NCI-H82 (cell line): Measurements from ENCODE around the gene DDX24.

ENCODE experiments used
- DNase-seq: peaks from one replicate; lab custom pipeline; 2025; lab: John Stamatoyannopoulos, UW

DDX24 gene

DNA sequence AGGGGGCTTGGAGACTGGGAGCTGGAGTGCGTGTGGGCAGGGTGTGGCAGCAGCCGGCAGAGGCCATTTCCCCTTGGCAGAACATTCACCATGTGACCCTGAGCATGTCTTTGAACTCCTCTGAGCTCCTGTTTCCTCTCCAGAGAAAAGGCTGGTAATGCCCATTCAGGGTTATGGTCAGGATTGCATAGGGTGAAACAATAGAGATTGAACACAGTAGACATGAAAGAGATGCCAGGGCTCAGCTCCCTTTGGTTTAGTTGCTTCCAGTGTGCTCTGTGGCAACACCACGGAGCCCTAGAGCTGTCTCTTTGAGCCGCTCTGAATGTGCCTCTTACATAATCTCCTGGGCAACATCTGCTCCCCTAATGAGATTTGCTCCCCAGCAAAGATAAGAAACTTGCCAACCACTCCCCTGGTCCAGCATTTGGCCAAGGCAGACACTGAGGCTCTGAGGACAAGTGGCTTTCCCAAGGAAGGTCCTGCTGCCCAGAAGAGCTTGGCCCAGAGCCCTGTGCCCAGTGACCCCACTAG, 34.1 kb upstream of the DDX24 start:
- DNase-seq, result peak; percentile 91

DNA sequence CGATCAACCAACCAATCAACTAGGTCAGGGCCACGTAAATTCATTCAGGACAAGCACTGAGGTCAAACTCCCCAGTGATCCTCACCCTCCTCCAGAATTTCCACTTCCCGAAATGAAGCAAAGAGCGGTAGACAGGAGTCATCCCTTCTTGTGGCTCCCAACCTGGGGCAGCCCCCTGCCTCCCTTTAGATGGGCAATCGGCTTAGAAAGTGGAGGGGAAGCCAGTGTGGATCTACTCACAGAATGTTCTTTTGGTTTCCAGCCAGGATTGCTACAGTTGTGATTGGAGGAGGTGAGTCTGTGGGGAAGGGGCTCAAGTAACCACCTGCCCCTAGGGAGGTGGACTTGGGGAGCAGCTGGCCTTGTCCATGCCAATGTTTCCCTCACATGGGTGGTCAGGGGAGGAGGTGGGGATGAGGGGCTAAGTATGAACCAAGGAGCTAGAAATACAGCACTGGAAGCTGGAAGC, 33.6 kb upstream of the DDX24 start:
- peak; percentile 23 for DNase-seq

- no peak for DNase-seq
Measured at GRCh38 chr14:94113908-94114588, 33.0 kb upstream of the DDX24 start.

- DNase-seq, result peak; percentile 13
Measured at GRCh38 chr14:94113490-94113889, 32.5 kb upstream of the DDX24 start.

DNA sequence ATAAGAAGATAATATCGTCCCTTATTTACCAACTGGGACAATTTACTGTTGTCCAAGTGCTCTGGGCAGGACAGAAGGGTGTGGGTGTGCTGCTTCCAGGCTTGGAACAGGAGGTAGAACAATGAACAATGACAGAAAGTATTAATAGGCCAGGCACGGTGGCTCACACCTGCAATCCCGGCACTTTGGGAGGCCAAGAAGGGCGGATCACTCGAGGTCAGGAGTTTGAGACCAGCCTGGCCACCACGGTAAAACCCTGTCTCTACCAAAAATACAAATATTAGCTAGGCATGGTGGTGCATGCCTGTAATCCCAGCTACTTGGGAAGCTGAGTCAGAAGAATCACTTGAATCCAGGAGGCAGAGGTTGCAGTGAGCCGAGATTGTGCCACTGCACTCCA, 32.1 kb upstream of the DDX24 start:
- no peak for DNase-seq

DNA sequence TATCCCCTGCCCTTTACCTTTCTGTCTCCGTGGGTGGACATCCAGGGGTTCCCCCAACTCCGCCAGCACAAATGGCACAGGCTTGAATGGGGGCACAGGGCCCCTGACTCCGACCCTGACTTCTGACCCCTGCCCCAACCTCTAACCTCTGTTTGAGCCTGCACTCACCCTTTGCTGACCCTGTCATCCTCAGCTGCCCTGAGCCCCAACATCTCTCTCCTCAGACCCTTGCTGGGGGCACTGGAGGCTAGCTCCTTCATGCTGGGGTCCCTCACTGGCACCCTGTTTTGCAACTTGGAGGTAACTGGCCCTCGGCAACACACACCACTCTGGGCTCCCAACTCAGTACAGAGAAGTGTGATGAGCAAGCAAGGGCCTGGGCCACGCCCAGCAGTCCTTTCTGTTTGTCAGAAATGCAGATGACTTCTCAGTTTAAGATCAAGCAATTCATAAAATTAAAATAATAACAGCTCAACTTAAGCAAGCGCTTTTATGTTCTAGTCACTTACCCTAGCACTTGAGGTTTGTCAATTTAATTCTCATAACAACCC, 31.6 kb upstream of the DDX24 start:
- no peak for DNase-seq

DNA sequence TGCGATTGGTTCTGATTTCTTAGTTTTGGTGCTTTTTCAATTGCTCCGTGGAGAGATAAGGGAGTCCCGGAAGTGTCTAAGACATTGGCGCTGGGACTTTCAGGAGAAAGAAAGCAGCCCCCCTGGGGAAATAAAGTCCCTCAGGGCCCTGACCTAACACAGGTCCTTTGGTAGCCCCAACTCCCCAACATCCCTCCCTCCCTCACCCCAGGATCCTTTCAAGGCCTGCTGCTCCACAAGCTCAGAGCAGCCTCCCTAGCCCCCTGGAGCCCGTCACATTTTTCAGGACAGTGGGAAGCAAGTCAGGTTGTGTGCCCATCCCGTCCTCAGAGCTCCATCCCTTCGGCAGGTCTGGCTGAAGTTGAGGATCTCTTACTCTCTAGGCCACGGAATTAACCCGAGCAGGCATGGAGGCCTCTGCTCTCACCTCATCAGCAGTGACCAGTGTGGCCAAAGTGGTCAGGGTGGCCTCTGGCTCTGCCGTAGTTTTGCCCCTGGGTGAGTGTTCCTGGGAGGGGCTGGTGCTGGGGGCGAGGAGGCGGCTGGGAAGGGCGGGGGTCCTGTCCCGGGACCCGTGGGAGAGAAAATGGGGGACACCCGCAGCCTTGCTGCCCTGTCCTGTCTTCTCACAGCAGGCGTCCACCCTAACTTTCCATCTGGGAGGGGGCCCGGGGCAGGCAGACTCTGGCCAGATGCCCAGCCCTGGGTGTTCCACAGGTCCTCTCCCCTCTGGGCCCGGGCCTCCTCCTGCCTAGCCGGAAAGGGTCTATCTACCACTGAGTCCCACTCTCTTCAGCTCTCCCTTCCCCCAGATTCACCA, 30.5 kb upstream of the DDX24 start:
- DNase-seq, result no peak

DNA sequence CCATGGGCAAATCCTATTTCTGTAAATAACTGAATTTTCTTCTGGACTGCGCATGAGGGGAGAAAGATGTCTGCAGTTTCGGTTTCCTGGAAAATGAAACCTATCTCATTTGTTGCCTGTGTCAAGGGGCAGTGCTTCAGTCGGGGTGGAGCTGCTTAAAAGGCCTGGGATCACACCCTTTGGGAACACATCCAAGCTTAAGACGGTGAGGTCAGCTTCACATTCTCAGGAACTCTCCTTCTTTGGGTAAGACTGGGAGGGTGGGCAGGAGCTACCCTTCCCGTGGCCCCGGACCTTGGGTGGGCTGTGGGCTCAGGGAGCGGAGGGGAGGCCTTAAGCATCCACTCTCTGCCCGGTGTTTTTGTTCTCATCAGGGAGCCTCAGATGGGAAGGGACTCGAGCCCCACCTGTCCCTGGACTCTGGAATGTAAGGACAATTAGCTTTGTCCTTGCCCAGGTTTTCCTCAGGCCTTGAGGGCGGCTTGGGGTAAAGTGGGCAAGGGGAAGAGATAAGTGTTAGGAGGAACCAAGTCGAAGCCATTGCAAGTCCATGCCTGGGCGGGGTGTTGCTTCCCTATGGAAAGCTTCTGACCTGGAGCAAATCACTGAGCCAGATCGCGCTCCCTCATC, 29.7 kb upstream of the DDX24 start, which contains the start of gene IFI27:
Gene IFI27, plus strand, starts transcription at position 185 of the 630 bp plus-strand sequence.
- no peak for DNase-seq

GRCh38 chr14:94109915-94110250, 28.9 kb upstream of the DDX24 start:
- no peak for DNase-seq

- no peak for DNase-seq
Measured at GRCh38 chr14:94104731-94105130, 23.7 kb upstream of the DDX24 start.

GRCh38 chr14:94103554-94104150, 22.6 kb upstream of the DDX24 start:
- DNase-seq, result no peak

GRCh38 chr14:94102768-94103482, 21.9 kb upstream of the DDX24 start:
- DNase-seq, result no peak

GRCh38 chr14:94101748-94102147, 20.7 kb upstream of the DDX24 start:
- DNase-seq, result no peak

- DNase-seq, result no peak
Measured at GRCh38 chr14:94100847-94101246, 19.8 kb upstream of the DDX24 start.

DNA sequence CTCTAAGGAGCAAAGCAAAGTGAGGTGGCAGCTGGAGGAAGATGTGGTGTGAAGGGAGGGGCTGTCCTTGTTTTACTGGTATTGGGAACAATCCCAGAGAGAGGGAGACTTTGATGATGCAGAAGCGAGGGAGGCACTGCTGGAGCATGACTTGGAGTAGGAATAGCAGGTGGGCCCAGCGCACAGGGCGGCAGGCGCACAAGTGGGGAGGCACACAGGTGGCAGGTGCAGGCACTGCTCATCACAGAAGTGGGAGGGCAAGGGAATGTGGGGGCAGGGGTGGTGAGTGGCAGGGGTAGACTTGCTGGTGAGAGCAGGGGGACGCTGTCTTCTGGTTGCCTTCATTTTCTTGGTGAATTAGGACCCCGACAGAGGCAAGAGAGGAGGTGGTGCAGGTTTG, 18.0 kb upstream of the DDX24 start:
- no peak for DNase-seq

GRCh38 chr14:94098326-94098992, 17.5 kb upstream of the DDX24 start:
- no peak for DNase-seq

GRCh38 chr14:94097091-94097490, 16.1 kb upstream of the DDX24 start:
- DNase-seq, result no peak

DNA sequence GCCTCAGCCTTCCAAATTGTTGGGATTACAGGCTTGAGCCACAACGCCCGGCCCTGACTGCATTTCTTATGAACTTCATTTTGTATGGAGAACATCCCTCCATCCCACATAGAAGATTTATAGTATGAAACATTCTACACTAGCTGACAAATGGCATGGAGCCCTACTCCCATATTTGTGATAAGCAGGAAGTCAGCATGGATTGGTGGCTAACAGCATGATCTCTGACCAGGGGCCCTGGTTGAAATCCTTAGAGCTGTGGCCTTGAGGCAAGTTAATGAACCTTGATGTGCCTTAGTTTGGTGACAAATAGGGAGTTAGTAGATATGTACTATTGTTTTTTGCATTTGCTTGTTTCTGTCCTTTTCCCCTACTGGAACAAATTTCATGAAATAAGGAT, 12.4 kb upstream of the DDX24 start:
- DNase-seq, result no peak

- DNase-seq, result no peak
Measured at GRCh38 chr14:94089479-94089878, 8.5 kb upstream of the DDX24 start.

GRCh38 chr14:94088516-94088915, 7.5 kb upstream of the DDX24 start:
- DNase-seq, result no peak

DNA sequence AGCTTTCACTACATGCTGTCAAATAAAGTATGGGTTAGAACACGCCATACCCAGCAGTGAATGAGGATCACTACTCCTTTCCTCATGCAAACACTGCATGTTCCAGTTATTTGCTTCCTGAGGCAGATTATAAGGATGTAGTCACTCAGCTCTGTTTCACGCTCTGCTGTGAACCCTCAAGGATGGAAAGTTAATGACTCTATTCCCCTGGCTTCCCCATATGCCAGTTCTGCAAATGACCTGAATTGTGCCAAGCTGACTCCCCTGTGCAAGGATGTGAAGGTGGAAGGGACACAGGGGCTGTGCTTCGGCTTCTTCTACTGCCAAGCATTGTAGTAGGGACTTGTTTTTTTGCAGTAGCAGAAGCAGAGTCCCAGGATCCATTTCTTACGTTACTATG, 6.9 kb upstream of the DDX24 start:
- no peak for DNase-seq
